ENCODE measurements around the gene LCLAT1.

Gene LCLAT1

DNA sequence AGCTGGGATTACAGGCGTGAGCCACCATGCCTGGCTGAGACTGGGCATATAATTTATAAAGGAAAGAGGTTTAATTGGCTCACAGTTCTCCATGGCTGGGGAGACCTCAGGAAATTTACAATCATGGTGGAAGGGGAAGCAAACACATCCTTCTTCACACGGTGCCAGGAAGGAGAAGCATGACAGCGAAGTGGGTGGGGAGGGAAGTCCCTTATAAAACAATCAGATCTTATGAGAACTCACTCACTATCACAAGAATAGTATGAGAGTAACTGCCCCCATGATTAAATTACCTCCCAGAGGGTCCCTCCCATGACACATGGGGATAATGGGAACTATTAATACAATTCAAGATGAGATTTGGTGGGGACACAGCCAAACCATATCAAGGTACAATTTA, 7.8 kb upstream of the LCLAT1 start:
- H3K4me3 ChIP-seq (ENCODE audit: insufficient read depth, low read depth, low read length, poor library complexity, severe bottlenecking), result no peak overlapping the region
- H3K4me1 ChIP-seq (ENCODE audit: control insufficient read depth, insufficient read depth, low read length, poor library complexity, severe bottlenecking), result no peaks in the 10 kb centered on the region
- DNase-seq, result no peak
- no peaks in the 10 kb centered on the region for H3K36me3 ChIP-seq (ENCODE audit: control insufficient read depth, insufficient read depth, low read length)
- H3K27ac ChIP-seq (ENCODE audit: insufficient read depth, low read length, poor library complexity, severe bottlenecking), result no peak overlapping the region
- H3K27me3 ChIP-seq (replicated peaks; ENCODE audit: control insufficient read depth, insufficient read depth, low read length, poor library complexity, severe bottlenecking), result no peaks in the 10 kb centered on the region
- no peaks in the 10 kb centered on the region for H3K9me3 ChIP-seq (ENCODE audit: control insufficient read depth, low read length)

DNA sequence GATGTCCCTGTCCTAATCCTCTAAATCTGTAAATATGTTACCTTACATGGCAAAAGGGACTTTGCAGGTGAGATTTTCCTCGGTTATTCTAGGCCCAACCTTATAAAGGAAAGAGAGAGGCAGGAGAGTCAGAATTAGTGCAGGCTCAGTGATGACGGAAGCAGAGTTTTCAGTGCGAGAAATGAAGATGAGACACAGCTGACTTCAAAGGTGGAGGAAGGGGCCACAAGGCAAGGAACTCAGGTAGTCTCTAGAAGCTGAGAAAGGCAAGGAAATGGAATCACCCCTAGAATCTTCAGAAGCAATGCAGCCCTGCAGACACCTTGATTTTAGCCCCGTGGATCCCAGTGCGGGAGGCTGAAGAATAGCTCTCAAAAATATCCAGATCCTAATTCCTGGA, 7.2 kb upstream of the LCLAT1 start:
- no peaks in the 10 kb centered on the region for H3K27me3 ChIP-seq (replicated peaks; ENCODE audit: control insufficient read depth, insufficient read depth, low read length, poor library complexity, severe bottlenecking)
- no peaks in the 10 kb centered on the region for H3K36me3 ChIP-seq (ENCODE audit: control insufficient read depth, insufficient read depth, low read length)
- no peaks in the 10 kb centered on the region for H3K9me3 ChIP-seq (ENCODE audit: control insufficient read depth, low read length)
- no peaks in the 10 kb centered on the region for H3K4me1 ChIP-seq (ENCODE audit: control insufficient read depth, insufficient read depth, low read length, poor library complexity, severe bottlenecking)
- no peak for DNase-seq
- H3K4me3 ChIP-seq (ENCODE audit: insufficient read depth, low read depth, low read length, poor library complexity, severe bottlenecking), result no peak overlapping the region
- no peak overlapping the region for H3K27ac ChIP-seq (ENCODE audit: insufficient read depth, low read length, poor library complexity, severe bottlenecking)

DNA sequence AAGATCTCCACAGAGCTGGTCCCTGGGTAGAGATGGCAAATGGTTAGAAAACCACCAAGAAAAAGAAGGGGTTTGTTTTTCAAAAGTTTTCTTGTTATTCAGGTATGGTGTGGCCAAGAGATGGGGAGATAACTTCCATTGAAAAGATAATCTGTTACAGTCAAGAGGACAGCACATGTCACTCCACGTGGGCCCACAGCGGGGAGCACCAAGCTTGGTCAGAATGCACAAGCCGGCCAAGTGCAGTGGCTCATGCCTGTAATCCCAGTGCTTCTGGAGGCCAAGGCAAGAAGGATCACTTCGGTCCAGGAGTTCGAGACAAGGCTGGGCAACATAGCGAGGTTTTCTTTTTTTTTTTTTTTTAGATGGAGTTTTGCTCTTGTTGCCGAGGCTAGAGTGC, 6.0 kb upstream of the LCLAT1 start:
- no peak overlapping the region for H3K27ac ChIP-seq (ENCODE audit: insufficient read depth, low read length, poor library complexity, severe bottlenecking)
- no peak overlapping the region for H3K4me3 ChIP-seq (ENCODE audit: insufficient read depth, low read depth, low read length, poor library complexity, severe bottlenecking)
- H3K36me3 ChIP-seq (ENCODE audit: control insufficient read depth, insufficient read depth, low read length), result no peaks in the 10 kb centered on the region
- H3K9me3 ChIP-seq (ENCODE audit: control insufficient read depth, low read length), result no peaks in the 10 kb centered on the region
- no peaks in the 10 kb centered on the region for H3K4me1 ChIP-seq (ENCODE audit: control insufficient read depth, insufficient read depth, low read length, poor library complexity, severe bottlenecking)
- DNase-seq, result no peak
- no peaks in the 10 kb centered on the region for H3K27me3 ChIP-seq (replicated peaks; ENCODE audit: control insufficient read depth, insufficient read depth, low read length, poor library complexity, severe bottlenecking)

DNA sequence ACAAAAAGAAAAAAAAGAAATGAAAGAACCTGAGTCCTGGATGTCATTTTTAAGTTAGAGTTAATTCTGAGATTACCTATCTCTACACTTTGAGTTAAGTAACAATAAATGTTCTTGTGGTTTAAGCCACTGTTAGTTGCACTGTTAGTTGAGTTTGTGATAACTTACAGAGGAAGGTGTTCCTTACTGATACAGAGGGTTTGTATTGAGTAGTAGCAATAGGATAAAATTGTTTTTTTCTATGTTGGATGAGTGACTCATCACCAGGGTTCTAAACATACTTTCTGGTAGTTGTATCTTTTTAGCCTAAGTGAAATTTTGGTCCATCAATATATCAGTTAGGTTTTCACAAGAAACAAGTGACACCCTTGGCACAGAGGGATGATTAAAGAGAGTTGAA, 4.0 kb upstream of the LCLAT1 start:
- H3K4me3 ChIP-seq (ENCODE audit: insufficient read depth, low read depth, low read length, poor library complexity, severe bottlenecking), result no peak overlapping the region
- no peaks in the 10 kb centered on the region for H3K36me3 ChIP-seq (ENCODE audit: control insufficient read depth, insufficient read depth, low read length)
- peaks cover 9% of the 10 kb centered on the region for H3K4me1 ChIP-seq (ENCODE audit: control insufficient read depth, insufficient read depth, low read length, poor library complexity, severe bottlenecking)
- no peak for DNase-seq
- no peaks in the 10 kb centered on the region for H3K9me3 ChIP-seq (ENCODE audit: control insufficient read depth, low read length)
- H3K27ac ChIP-seq (ENCODE audit: insufficient read depth, low read length, poor library complexity, severe bottlenecking), result no peak overlapping the region
- H3K27me3 ChIP-seq (replicated peaks; ENCODE audit: control insufficient read depth, insufficient read depth, low read length, poor library complexity, severe bottlenecking), result no peaks in the 10 kb centered on the region

DNA sequence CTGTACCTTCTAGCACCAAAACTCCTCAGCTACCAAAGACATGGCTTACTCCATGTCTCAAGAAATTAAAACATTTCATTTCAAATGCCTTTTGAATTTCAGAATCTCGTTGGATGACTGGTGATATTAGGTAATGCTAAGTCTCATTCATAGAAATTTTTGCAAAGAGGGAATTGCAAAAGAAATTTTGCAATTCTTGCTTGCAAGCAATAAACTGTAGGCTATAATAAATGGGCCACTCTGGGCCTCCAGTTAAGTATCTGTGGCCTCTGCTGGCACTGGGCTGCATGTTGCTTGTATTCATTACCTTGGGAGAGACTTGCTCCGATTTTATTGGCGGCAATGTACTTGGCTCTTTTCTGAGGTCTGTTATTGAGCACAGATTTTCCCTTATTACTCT, 2.8 kb upstream of the LCLAT1 start:
- no peak overlapping the region for H3K4me3 ChIP-seq (ENCODE audit: insufficient read depth, low read depth, low read length, poor library complexity, severe bottlenecking)
- peaks cover 9% of the 10 kb centered on the region for H3K4me1 ChIP-seq (ENCODE audit: control insufficient read depth, insufficient read depth, low read length, poor library complexity, severe bottlenecking)
- no peak overlapping the region for H3K27ac ChIP-seq (ENCODE audit: insufficient read depth, low read length, poor library complexity, severe bottlenecking)
- H3K9me3 ChIP-seq (ENCODE audit: control insufficient read depth, low read length), result no peaks in the 10 kb centered on the region
- no peaks in the 10 kb centered on the region for H3K36me3 ChIP-seq (ENCODE audit: control insufficient read depth, insufficient read depth, low read length)
- no peak for DNase-seq
- H3K27me3 ChIP-seq (replicated peaks; ENCODE audit: control insufficient read depth, insufficient read depth, low read length, poor library complexity, severe bottlenecking), result no peaks in the 10 kb centered on the region

GRCh38 chr2:30445266-30445821, 1.7 kb upstream of the LCLAT1 start:
- H3K36me3 ChIP-seq (ENCODE audit: control insufficient read depth, insufficient read depth, low read length), result no peaks in the 10 kb centered on the region
- no peak for DNase-seq
- no peak overlapping the region for H3K4me3 ChIP-seq (ENCODE audit: insufficient read depth, low read depth, low read length, poor library complexity, severe bottlenecking)
- H3K27me3 ChIP-seq (replicated peaks; ENCODE audit: control insufficient read depth, insufficient read depth, low read length, poor library complexity, severe bottlenecking), result no peaks in the 10 kb centered on the region
- H3K4me1 ChIP-seq (ENCODE audit: control insufficient read depth, insufficient read depth, low read length, poor library complexity, severe bottlenecking), result peaks cover 9% of the 10 kb centered on the region
- H3K27ac ChIP-seq (ENCODE audit: insufficient read depth, low read length, poor library complexity, severe bottlenecking), result no peak overlapping the region
- no peaks in the 10 kb centered on the region for H3K9me3 ChIP-seq (ENCODE audit: control insufficient read depth, low read length)

GRCh38 chr2:30446602-30447148, 371 bp upstream of the LCLAT1 start:
- Histone ChIP-seq H3K27me3 (replicated peaks; ENCODE audit: control insufficient read depth, insufficient read depth, low read length, poor library complexity, severe bottlenecking) (no peaks in the 10 kb centered on the region), H3K4me3 (ENCODE audit: insufficient read depth, low read depth, low read length, poor library complexity, severe bottlenecking) (peak overlapping the region; percentile 86), H3K27ac (ENCODE audit: insufficient read depth, low read length, poor library complexity, severe bottlenecking) (peak overlapping the region; percentile 83), H3K9me3 (ENCODE audit: control insufficient read depth, low read length) (no peaks in the 10 kb centered on the region), H3K4me1 (ENCODE audit: control insufficient read depth, insufficient read depth, low read length, poor library complexity, severe bottlenecking) (peaks cover 9% of the 10 kb centered on the region), H3K36me3 (ENCODE audit: control insufficient read depth, insufficient read depth, low read length) (no peaks in the 10 kb centered on the region)
- no peak for DNase-seq

- no peak overlapping the region for H3K4me3 ChIP-seq (ENCODE audit: insufficient read depth, low read depth, low read length, poor library complexity, severe bottlenecking)
- H3K27me3 ChIP-seq (replicated peaks; ENCODE audit: control insufficient read depth, insufficient read depth, low read length, poor library complexity, severe bottlenecking), result no peaks in the 10 kb centered on the region
- no peaks in the 10 kb centered on the region for H3K9me3 ChIP-seq (ENCODE audit: control insufficient read depth, low read length)
- no peaks in the 10 kb centered on the region for H3K36me3 ChIP-seq (ENCODE audit: control insufficient read depth, insufficient read depth, low read length)
- no peak for DNase-seq
- peaks cover 9% of the 10 kb centered on the region for H3K4me1 ChIP-seq (ENCODE audit: control insufficient read depth, insufficient read depth, low read length, poor library complexity, severe bottlenecking)
- H3K27ac ChIP-seq (ENCODE audit: insufficient read depth, low read length, poor library complexity, severe bottlenecking), result no peak overlapping the region
These were observed 1.3 kb downstream of the LCLAT1 start for GRCh38 chr2:30448308-30448707.

DNA sequence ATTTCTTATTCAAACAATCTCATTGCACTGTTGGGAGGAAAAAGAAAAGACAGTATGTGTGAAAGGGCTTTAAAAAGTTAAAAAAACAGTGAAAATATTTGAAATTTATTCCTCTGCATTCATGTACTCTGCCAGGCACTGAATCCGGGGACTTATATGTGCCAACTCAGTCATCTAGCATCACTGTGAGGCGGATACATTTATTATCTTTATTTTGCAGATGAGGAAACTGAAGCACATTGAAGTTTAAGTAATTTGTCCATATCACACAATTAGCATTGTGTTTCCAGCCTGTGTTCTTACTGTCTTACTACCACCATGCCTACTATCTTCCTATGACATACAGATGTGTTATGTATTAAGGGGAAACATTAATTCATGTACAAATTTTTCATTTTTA, 1.8 kb downstream of the LCLAT1 start:
- Histone ChIP-seq H3K4me1 (ENCODE audit: control insufficient read depth, insufficient read depth, low read length, poor library complexity, severe bottlenecking) (peaks cover 9% of the 10 kb centered on the region), H3K27ac (ENCODE audit: insufficient read depth, low read length, poor library complexity, severe bottlenecking) (no peak overlapping the region), H3K36me3 (ENCODE audit: control insufficient read depth, insufficient read depth, low read length) (no peaks in the 10 kb centered on the region), H3K9me3 (ENCODE audit: control insufficient read depth, low read length) (no peaks in the 10 kb centered on the region), H3K27me3 (replicated peaks; ENCODE audit: control insufficient read depth, insufficient read depth, low read length, poor library complexity, severe bottlenecking) (no peaks in the 10 kb centered on the region), H3K4me3 (ENCODE audit: insufficient read depth, low read depth, low read length, poor library complexity, severe bottlenecking) (no peak overlapping the region)
- DNase-seq, result no peak

DNA sequence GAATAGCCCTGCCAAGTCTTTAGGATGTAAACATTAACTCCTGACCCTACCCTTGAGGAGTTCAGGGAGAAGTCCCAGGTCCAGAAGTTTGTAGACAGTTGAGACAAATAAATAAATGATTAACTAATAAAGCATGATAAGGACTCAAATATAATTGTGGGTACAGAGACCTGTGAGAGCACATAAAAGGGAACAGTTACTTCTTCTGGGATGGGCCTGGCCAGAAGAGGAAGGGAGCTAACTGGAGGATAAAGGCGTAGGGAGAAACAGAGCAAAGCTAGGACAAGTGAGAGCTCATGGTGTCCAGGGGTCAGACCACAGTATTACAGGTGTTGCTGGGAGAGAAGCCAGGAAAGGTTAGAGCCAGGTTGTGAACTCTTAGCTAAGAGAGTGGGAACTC, 3.0 kb downstream of the LCLAT1 start:
- no peak for DNase-seq
- Histone ChIP-seq H3K4me1 (ENCODE audit: control insufficient read depth, insufficient read depth, low read length, poor library complexity, severe bottlenecking) (peaks cover 9% of the 10 kb centered on the region), H3K36me3 (ENCODE audit: control insufficient read depth, insufficient read depth, low read length) (no peaks in the 10 kb centered on the region), H3K27ac (ENCODE audit: insufficient read depth, low read length, poor library complexity, severe bottlenecking) (no peak overlapping the region), H3K4me3 (ENCODE audit: insufficient read depth, low read depth, low read length, poor library complexity, severe bottlenecking) (no peak overlapping the region), H3K27me3 (replicated peaks; ENCODE audit: control insufficient read depth, insufficient read depth, low read length, poor library complexity, severe bottlenecking) (no peaks in the 10 kb centered on the region), H3K9me3 (ENCODE audit: control insufficient read depth, low read length) (no peaks in the 10 kb centered on the region)
